SKM-1 (cell line): ENCODE results near the gene SVIP.

Experiments used
- DNase-seq: peaks from one replicate; lab custom pipeline; 2025; ENCODE audit not compliant: unreplicated experiment; lab: John Stamatoyannopoulos, UW

The SVIP gene

DNA sequence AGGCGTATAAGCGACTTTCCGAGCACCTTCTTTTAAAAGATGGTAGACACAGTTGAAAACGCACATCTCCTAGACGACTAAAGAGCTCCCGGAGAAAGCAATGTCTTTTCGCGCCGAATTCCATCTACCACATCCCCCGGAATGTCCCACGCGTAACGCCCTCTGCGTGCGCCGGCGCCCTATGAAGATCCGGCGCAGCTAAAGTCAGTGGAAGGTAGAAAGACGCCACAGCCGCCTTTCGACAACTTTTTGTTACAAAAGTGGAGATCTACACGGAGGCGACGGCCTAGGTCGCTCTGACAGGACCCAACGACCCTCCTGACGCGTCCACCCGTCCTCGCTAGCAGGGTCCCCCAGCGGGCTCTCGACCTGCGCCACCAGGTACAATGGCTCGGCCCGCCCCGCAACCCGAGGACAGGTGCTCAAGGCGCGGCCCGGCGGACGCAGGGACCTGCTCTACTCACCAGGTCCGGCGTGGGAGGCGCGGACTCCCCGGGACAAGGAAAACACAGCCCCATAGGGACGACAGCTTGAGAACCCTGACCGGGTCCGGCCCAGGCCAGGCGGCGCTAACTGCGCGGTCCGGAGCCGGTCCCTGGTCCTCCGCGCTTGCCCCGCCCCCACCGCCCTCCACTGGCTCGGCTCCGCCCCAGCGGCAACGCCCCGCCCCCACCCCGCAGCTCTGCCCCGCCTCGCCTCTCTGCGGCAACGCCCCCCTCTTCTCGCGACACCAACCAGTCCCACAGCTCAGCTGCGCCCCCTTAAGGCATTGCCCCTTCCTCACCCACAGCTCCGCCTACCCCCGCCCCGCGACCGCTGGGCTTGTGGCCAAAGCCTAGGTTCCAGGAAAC lies at the start of gene SVIP:
SVIP (minus strand) TSS at position 571 of the 851 bp plus-strand sequence; CDS start at position 518, 53 bp downstream.
- peak; percentile 82 for DNase-seq

GRCh38 chr11:22878604-22879003 lies 49.0 kb upstream of the SVIP start:
- no peak for DNase-seq

DNA sequence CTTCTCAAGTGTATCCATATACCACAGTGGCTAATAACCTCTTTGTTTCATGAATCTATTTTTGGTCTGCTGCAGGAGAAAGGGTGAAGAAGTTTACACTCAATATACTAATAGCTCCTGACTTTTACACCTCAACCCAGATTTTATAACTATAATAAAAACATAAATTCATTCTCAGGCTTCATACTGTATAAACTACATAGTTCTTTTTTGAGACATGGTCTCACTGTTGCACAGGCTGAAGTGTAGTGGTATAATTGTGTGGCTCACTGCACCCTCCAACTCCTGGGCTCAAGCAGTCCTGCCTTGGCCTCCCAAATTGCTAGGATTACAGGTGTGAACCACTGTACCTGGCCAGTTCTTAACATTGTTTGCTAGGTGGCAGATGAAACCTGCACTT lies 48.4 kb upstream of the SVIP start:
- no peak for DNase-seq

DNA sequence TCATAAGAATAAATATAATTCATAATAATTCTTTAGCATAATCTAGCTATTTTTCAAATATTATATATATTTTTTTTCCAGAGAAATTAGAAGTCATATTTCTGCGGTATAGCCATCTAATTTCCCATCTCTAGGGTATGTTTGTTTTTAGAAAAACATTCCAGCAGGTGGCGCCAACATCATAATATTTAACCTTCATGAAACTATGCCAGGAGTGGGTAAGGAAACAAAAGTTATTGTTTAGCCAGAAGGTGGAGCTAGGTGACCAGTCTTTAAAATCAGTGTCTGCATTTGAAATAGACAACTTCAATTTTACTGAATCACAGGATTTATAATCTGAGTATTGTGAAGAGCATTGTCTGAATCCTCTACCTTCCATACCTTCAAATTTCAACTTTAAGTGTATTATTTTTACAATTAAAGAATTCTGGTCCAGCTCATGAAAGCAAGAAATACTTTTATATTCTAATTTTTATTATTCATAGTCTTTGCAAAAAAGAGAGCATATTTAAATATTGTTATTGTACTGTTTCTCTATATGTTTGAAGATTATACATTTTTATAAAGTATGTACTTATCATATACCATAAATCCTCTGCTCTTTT lies 46.4 kb upstream of the SVIP start:
- peak; percentile 84 for DNase-seq

DNA sequence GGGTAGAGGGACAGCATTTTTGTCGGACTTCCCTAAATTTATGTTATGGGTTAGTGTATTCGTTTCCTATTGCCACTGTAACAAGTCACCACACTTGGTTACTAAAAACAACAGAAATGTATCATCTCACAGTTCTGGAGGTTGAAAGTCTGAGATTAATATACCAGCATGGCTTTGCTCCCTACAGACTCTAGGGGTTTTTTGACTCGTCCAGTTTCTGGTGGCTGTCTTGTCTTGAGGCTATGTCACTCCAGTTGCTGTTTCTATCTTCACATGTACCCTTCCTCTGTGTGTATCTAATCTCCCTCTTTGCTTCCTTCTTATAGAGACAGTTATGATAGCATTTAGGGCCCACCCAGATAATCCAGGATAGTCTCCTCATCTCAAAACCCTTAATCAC lies 39.7 kb upstream of the SVIP start:
- no peak for DNase-seq

GRCh38 chr11:22860241-22860640 lies 30.6 kb upstream of the SVIP start, which contains the start of gene CCDC179:
TSS of gene CCDC179 (minus strand) at chr11:22860474. CDS start at chr11:22860421, 53 bp downstream.
- no peak for DNase-seq

GRCh38 chr11:22859756-22860155 lies 30.2 kb upstream of the SVIP start:
- DNase-seq = no peak

GRCh38 chr11:22851477-22851876 lies 21.9 kb upstream of the SVIP start:
- no peak for DNase-seq

- no peak for DNase-seq
Observed at GRCh38 chr11:22846726-22847125, 17.1 kb upstream of the SVIP start.

- no peak for DNase-seq
Observed at GRCh38 chr11:22832315-22833015, 2.9 kb upstream of the SVIP start.

GRCh38 chr11:22830082-22830414 lies 447 bp upstream of the SVIP start:
- DNase-seq = no peak

DNA sequence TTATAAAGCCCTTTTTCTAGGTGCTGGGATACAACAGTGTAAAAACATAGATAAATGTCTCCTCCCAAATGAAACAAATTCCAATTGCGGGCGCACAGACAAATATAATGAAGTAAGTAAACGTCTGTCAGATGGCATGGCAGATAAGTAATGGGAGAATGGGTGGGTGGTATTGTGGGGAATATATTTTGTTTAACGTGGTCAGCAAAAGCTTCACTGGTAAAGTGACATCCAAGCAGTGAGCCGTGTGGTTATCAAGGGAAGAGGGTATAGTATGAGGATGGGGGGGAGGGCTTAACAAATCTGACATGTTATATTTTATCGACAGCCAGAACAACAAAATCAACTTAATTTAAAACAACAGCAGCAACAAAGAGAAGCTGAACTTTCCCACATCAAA lies 1.2 kb downstream of the SVIP start:
- no peak for DNase-seq

DNA sequence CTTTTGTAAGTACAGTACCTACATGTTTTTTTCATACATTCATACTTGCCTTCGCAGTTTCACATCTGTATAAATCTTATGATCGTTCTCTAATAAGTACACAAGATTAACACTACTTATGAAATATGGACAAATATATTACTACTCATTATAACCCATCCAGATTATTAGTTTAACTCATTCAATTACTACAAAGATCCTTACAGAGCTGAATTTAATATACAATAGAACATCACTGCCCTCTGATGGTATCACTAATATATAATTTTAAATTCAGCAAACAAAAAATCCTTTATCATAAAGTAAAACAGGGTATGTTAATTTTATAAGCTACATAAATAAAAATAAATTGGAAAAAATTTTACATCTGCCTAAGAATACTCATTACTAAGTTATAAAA lies 7.4 kb downstream of the SVIP start:
- DNase-seq = no peak

GRCh38 chr11:22809893-22810292 lies 19.7 kb downstream of the SVIP start:
- DNase-seq = no peak

DNA sequence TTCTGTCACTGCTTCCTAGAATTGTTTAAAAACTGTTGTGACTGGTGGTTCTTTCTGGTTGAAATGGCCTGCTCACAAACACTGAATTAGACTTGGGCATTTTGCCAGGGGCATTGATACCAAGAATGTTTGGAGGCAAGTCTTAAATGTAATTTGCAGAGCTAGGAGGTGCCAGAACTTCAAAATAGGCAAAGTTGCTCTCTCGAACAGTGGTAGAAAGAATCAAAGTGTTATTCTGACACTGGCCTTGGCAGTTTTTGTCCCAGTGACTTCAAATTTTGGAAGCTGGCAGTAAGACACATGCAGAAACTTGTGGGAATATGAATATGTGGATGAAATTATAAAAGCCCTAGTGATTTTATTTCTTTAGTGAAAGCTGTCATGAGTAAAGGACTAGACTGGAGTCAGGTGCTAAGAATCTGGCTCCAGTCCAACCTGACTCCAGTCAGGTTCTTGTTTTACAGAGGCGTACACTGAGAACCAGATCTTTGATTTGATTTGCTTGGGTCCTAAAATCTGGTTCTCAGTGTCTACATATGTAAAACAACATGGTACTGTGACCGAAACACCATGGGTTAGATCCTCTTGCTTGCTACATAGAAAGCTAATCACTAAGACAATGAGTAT lies 20.9 kb downstream of the SVIP start:
- DNase-seq = no peak

- no peak for DNase-seq
Observed at GRCh38 chr11:22807855-22808570, 21.6 kb downstream of the SVIP start.

DNA sequence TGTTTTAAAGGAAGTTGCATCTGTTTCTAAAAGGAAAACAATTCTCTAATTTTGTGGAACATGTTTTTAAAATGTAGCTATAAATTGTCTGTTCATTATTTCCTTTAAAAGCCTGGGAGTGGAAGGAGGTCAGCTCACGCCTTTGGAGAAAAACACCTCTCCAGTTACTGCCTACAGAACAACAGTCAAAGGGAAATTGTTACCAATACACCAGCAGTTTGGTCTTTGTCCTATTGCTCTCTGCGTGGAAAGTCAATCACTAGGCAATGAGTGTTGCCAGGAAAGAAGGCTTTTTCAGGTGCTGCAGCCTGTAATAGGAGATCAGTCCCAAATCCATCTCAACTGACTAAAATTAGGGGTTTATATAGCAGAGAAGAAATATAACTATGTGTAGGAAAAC lies 22.2 kb downstream of the SVIP start:
- DNase-seq = no peak

DNA sequence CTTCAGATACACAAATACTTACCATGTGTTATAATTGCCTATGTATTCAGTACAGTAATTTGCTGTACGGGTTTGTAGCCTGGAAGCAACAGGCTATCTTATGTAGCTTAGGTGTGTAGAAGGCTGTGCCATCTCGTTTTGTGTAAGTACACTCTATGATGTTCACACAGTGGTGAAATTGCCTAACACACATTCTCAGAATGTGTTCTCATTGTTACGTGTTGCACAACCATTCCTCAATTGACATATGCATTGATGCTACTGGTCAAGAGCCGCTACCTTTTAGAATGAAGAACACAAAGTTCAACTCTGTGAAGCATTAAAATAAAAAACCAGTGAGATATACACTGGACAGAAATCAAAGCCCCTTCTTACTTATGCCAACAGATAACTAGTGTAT lies 26.7 kb downstream of the SVIP start:
- DNase-seq = no peak

DNA sequence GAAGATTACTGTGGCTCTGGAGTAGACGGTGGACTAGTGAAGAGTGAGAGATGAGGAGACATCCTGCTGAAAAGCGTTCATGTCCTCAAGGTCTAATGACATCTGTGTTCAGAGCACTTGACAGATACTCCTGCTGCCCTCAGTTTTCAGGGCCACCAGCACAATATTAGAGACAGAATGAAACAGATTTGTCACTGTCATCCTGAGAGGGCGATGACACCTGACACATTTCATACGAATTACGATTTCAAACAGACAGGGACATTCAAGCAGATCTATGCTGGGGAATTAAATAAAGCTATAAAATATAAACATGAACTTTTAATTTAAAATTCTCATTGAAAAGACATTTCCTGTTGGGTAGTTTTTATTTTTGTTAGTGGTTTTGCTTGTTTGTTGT lies 29.1 kb downstream of the SVIP start:
- no peak for DNase-seq

DNA sequence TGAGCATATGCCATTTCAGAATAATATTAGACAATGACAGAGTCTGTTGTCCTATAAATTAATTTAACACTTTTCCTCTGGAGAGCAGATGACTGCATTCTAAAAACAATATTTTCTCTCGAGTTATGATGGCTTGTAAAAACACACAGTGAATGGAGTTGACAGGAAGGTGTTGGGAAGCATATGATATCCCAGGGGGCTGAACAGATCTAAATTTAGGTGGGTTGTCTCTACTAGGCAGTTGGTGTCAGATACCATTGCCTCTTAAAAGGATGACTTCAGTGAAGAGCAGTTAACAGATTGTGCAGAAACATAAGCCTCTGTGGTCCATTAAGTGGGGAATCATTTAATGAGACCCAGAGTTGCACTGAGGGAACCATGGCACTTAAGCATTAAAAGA lies 30.7 kb downstream of the SVIP start:
- DNase-seq = no peak

DNA sequence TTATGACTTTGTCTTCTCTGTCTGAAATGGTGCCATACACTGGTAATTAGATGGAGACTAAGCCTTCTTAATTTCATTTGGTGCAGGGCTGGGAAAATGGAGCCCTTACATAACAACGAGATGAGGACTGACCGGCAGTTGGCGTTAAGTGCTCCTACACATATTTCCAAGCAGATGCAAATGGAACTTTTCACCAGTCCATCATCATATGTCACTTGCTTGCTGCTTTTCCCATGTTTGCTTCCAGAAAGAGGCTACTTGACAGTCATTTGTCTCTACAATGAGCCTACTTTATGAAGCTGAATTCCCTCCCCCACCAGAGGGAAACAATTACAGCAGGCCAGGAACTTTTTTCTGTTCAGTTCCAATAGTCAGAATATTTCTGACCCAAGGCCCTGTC lies 32.6 kb downstream of the SVIP start:
- no peak for DNase-seq
